ENCODE data around the gene SYNE2. TPM values are rescaled to one million over a fixed set of nuclear protein-coding genes. Genes with fewer than 3 reads are reported as not detected.

Gene SYNE2
- total RNA-seq, 1 experiment from 2014 or later = 16.0 TPM

DNA sequence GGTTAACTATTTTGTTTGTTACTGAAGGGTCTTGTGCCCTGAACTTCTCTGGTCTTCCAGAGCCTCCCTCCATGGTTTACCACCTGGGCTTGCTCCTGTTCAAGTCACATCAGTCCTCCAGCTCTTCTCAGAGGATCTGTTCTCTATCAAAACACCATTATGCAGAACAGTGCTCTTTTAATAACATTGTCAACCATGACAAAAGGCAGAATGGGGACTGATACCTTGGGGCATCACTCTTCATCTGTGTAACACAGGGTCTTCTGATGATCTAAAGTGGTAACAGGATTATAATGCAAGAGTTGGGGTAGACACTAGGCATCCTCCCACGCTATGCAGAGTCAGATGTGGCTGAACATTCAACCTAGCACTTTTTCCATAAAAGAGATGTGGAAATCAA, 403.0 kb downstream of the SYNE2 start:
- DNase-seq (no peak), ATAC-seq (no peak)
- no peaks in the 10 kb centered on the region for H3K27me3 ChIP-seq (ENCODE audit: low read length)
- no peak for TF ChIP-seq EZH2phosphoT487 (IDR thresholded peaks at IDR 0.05; ENCODE audit: borderline replicate concordance, low read length)
- H3K27ac ChIP-seq (ENCODE audit: low read length) = no peak overlapping the region
- peaks cover 17% of the 10 kb centered on the region for H3K4me1 ChIP-seq (ENCODE audit: insufficient read depth, low read length)
- H3K9ac ChIP-seq (ENCODE audit: low read length) = no peak overlapping the region
- no peaks in the 10 kb centered on the region for H4K20me1 ChIP-seq (ENCODE audit: low read length)
- POLR2A ChIA-PET (ENCODE audit: unreplicated experiment) = no interaction called here
- H3F3A ChIP-seq (ENCODE audit: low read length, unreplicated experiment) = no peaks in the 10 kb centered on the region
- no peak overlapping the region for H3K4me3 ChIP-seq (ENCODE audit: low read length)
- no TSS peak for BruUV-seq (replicated peaks)
- no peak overlapping the region for H2AFZ ChIP-seq (ENCODE audit: low read length)
- intact Hi-C loops (cut with micrococcal nuclease) = no loop called here
- H3K9me3 ChIP-seq (ENCODE audit: low read length) = no peaks in the 10 kb centered on the region
- H3K79me2 ChIP-seq (ENCODE audit: low read length) = no peaks in the 10 kb centered on the region
- no peaks in the 10 kb centered on the region for H3K9me2 ChIP-seq (replicated peaks; ENCODE audit: low read length)
- CTCF ChIA-PET = no interaction called here
- no peak overlapping the region for H3K4me2 ChIP-seq (ENCODE audit: low read length)
- no peaks in the 10 kb centered on the region for H3K36me3 ChIP-seq (ENCODE audit: low read depth, low read length)

DNA sequence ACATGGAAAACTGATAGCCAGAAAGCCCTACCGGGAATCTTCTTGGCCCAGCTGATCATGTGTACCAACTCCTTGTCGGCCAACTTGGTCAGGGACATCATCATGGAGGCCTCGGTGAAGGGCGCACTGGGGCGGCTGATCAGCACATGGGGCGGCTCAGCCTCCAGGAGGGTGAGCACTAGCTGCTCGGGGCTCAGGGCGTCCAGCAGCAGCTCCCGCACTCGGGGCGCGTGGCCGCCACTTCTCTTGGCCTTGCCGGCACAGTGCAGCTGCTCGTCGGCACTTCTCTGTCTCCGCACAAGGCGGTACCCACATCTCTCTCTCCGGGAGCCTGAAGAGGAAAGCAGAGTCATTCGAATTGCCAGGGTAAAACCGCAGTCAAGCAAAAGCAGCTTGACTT, 407.6 kb downstream of the SYNE2 start:
- CTCF ChIA-PET = no interaction called here
- no peaks in the 10 kb centered on the region for H3K79me2 ChIP-seq (ENCODE audit: low read length)
- no peak overlapping the region for H3K4me2 ChIP-seq (ENCODE audit: low read length)
- ATAC-seq (no peak), DNase-seq (no peak)
- no peak overlapping the region for H3K27ac ChIP-seq (ENCODE audit: low read length)
- H3K9me2 ChIP-seq (replicated peaks; ENCODE audit: low read length) = no peaks in the 10 kb centered on the region
- no TSS peak for BruUV-seq (replicated peaks)
- H3F3A ChIP-seq (ENCODE audit: low read length, unreplicated experiment) = no peaks in the 10 kb centered on the region
- H3K9ac ChIP-seq (ENCODE audit: low read length) = no peak overlapping the region
- no peaks in the 10 kb centered on the region for H3K9me3 ChIP-seq (ENCODE audit: low read length)
- no peaks in the 10 kb centered on the region for H3K36me3 ChIP-seq (ENCODE audit: low read depth, low read length)
- H2AFZ ChIP-seq (ENCODE audit: low read length) = no peak overlapping the region
- intact Hi-C loops (cut with micrococcal nuclease) = no loop called here
- TF ChIP-seq, protein P1, sequence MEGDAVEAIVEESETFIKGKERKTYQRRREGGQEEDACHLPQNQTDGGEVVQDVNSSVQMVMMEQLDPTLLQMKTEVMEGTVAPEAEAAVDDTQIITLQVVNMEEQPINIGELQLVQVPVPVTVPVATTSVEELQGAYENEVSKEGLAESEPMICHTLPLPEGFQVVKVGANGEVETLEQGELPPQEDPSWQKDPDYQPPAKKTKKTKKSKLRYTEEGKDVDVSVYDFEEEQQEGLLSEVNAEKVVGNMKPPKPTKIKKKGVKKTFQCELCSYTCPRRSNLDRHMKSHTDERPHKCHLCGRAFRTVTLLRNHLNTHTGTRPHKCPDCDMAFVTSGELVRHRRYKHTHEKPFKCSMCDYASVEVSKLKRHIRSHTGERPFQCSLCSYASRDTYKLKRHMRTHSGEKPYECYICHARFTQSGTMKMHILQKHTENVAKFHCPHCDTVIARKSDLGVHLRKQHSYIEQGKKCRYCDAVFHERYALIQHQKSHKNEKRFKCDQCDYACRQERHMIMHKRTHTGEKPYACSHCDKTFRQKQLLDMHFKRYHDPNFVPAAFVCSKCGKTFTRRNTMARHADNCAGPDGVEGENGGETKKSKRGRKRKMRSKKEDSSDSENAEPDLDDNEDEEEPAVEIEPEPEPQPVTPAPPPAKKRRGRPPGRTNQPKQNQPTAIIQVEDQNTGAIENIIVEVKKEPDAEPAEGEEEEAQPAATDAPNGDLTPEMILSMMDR (conservative IDR thresholded peaks at IDR 0.05; ENCODE audit: low read depth, low read length) = no peak
- TF ChIP-seq EZH2phosphoT487 (IDR thresholded peaks at IDR 0.05; ENCODE audit: borderline replicate concordance, low read length) (no peak), EZH2 (IDR thresholded peaks at IDR 0.05; ENCODE audit: low read length, unreplicated experiment) (no peak)
- no peaks in the 10 kb centered on the region for H3K27me3 ChIP-seq (ENCODE audit: low read length)
- H3K4me3 ChIP-seq (ENCODE audit: low read length) = no peak overlapping the region
- no peaks in the 10 kb centered on the region for H4K20me1 ChIP-seq (ENCODE audit: low read length)
- H3K4me1 ChIP-seq (ENCODE audit: insufficient read depth, low read length) = no peaks in the 10 kb centered on the region
- POLR2A ChIA-PET (ENCODE audit: unreplicated experiment) = no interaction called here

DNA sequence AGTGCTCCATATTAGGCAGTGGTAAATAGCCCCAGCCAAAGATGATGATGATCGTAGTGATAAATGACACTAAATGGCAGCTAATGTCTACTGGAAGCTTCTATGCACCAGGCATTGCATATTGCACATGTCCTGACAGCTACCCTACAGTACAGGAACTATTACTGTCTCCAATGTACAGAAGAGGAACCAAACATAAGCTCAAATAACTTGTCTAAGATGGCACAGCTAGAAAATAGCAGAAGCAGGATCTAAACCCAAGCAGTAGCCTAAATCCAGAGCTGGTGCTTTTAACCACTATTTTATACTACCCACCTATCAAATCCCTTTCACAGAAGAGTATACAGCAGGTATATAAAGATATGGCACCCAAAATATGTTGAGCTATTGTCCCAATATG, 412.4 kb downstream of the SYNE2 start:
- Histone ChIP-seq H4K20me1 (ENCODE audit: low read length) (no peaks in the 10 kb centered on the region), H2AFZ (ENCODE audit: low read length) (no peak overlapping the region), H3K4me2 (ENCODE audit: low read length) (no peak overlapping the region), H3K4me1 (ENCODE audit: insufficient read depth, low read length) (no peaks in the 10 kb centered on the region), H3K36me3 (ENCODE audit: low read depth, low read length) (no peaks in the 10 kb centered on the region), H3K4me3 (ENCODE audit: low read length) (no peak overlapping the region), H3K9me2 (replicated peaks; ENCODE audit: low read length) (no peaks in the 10 kb centered on the region), H3K9me3 (ENCODE audit: low read length) (no peaks in the 10 kb centered on the region), H3K27me3 (ENCODE audit: low read length) (no peaks in the 10 kb centered on the region), H3K27ac (ENCODE audit: low read length) (no peak overlapping the region), H3K79me2 (ENCODE audit: low read length) (no peaks in the 10 kb centered on the region), H3F3A (ENCODE audit: low read length, unreplicated experiment) (no peaks in the 10 kb centered on the region), H3K9ac (ENCODE audit: low read length) (no peak overlapping the region)
- POLR2A ChIA-PET (ENCODE audit: unreplicated experiment) = no interaction called here
- TF ChIP-seq EZH2phosphoT487 (IDR thresholded peaks at IDR 0.05; ENCODE audit: borderline replicate concordance, low read length) (no peak), EZH2 (IDR thresholded peaks at IDR 0.05; ENCODE audit: low read length, unreplicated experiment) (no peak)
- TF ChIP-seq, protein P1 (conservative IDR thresholded peaks at IDR 0.05; ENCODE audit: low read depth, low read length) = no peak
- CTCF ChIA-PET = no interaction called here
- ATAC-seq (no peak), DNase-seq (no peak)
- intact Hi-C loops (cut with micrococcal nuclease) = no loop called here
- no TSS peak for BruUV-seq (replicated peaks)

All from PC-3 (cell line).